ENCODE data around the gene SEMA4G.
"Not testable (repeated sequence)": the region's sequence is repeated elsewhere in the genome, so short reads cannot be mapped to it uniquely, and the experiment has no call there.

Gene SEMA4G

GRCh38 chr10:100972115-100972903 lies 3.0 kb downstream of the SEMA4G start:
- DNase-seq: no peak

GRCh38 chr10:100972904-100973535 lies 3.7 kb downstream of the SEMA4G start:
- DNase-seq: no peak

GRCh38 chr10:100975397-100975796 lies 6.1 kb downstream of the SEMA4G start:
- not testable (repeated sequence) for DNase-seq

- no peak for DNase-seq
Measured at GRCh38 chr10:100976906-100977305, 7.6 kb downstream of the SEMA4G start.

DNA sequence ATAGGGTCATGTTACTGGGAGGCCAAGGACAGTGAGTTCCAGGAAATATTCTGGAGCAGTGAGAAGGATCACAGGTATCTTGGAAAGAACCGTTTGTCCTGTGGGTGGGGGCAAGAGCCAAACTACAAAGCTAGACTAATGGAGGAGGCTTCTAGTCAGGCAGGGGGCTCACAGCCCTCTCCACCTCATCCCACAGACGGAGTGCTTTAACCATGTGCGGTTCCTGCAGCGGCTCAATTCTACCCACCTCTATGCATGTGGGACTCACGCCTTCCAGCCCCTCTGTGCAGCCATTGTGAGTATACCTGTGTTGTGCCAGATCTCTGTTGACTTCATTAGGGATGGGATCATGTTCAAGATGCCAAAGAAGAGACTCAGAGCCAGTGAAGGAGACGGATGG lies 8.1 kb downstream of the SEMA4G start:
- DNase-seq: no peak

GRCh38 chr10:100978121-100978900 lies 9.0 kb downstream of the SEMA4G start:
- DNase-seq: no peak

DNA sequence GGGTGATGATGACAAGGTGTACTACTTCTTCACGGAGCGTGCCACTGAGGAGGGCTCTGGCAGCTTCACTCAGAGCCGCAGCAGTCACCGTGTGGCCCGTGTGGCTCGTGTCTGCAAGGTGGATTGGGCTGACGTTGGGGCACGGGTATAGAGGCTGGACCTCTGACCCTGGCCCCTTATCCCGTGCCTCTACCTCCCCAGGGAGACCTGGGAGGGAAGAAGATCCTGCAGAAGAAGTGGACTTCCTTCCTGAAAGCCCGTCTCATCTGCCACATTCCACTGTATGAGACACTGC lies 9.5 kb downstream of the SEMA4G start:
- no peak for DNase-seq

- DNase-seq: no peak
Measured at GRCh38 chr10:100979791-100980272, 10.5 kb downstream of the SEMA4G start.

DNA sequence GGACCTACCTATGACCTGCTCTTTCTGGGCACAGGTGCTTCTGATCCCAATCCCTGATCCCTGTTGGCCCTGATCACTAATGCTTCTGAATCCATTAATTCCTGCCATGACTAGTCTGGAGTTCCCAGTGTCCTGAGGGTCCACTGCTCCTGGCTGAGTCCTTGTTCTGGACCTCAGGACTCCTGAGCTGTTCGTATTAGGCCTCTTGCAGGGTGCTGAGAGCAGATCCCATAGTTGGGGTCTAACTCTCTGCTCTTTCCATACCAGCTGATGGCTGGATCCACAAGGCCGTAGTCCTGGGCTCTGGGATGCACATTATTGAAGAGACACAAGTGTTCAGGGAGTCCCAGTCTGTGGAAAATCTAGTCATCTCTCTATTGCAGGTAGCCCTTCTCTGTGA lies 11.0 kb downstream of the SEMA4G start:
- DNase-seq: no peak

- DNase-seq: no peak
Measured at GRCh38 chr10:100980711-100981110, 11.4 kb downstream of the SEMA4G start.

DNA sequence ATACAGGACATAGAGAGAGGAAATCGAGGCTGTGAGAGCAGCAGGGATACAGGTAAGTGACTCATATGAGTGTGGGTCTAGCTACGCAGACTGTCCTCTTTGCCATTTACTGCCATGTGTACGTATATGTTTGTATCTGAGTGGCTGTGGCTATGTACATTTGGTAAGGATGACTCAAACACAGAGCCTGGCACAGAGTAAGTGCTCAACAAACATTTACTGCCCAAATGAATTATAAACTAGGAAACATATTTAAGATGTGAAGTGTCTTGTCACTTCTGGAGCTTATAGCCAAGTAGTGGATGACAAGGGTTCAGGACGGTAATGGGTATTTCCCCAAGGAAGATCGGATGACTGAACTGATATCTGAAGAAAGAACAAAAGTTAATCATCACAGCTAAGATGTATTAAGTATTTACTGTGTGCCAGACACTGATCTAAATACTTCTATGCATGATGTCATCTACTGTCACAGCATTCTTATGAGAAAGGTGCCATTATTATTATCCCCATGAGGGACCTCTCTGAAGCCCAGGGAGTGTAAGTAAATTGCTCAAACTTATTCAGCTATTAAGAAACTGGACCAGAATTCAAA lies 12.0 kb downstream of the SEMA4G start:
- DNase-seq: no peak

GRCh38 chr10:100982916-100983830 lies 13.9 kb downstream of the SEMA4G start:
- no peak for DNase-seq

GRCh38 chr10:100983868-100984671 lies 14.8 kb downstream of the SEMA4G start:
- DNase-seq: no peak

GRCh38 chr10:100984672-100985177 lies 15.4 kb downstream of the SEMA4G start:
- DNase-seq: no peak

DNA sequence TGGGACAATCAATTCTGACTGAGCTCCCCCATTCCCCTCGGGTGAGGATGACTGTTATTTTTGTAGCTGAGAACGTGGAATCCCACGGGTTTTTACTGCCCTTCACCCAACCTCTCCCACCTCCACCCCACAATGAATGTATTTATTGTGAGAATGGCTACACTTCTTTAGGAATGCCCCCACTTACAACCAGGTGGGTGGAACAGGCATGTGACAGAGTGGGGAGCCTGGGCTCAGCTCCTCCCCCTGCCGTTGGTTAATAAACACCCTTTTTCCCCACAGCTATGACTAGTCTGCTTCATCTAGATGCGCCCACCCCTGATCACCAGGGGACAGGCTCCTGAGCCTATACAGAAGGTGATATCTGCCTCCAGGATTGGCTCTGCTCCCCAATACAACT lies 16.0 kb downstream of the SEMA4G start:
- no peak for DNase-seq

GRCh38 chr10:100986623-100986951 lies 17.3 kb downstream of the SEMA4G start:
- DNase-seq: no peak

- DNase-seq: peak; percentile 95
Measured at GRCh38 chr10:100986952-100987684, 17.8 kb downstream of the SEMA4G start, which contains the start of the genes MRPL43 and TWNK. Gene MRPL43 (minus strand): TSS chr10:100987497. CDS start chr10:100987443, 54 bp downstream. Gene TWNK (plus strand): TSS chr10:100987543. CDS start chr10:100988211, 668 bp downstream.

GRCh38 chr10:100987685-100988049 lies 18.4 kb downstream of the SEMA4G start:
- DNase-seq: no peak

GRCh38 chr10:100988166-100988565 lies 18.9 kb downstream of the SEMA4G start:
- no peak for DNase-seq

- no peak for DNase-seq
Measured at GRCh38 chr10:100989088-100989487, 19.8 kb downstream of the SEMA4G start.
